Measurements from ENCODE around the gene VWA3B. TPM values are rescaled to one million over a fixed set of nuclear protein-coding genes. Genes with fewer than 3 reads are reported as not detected.

Gene VWA3B
- polyA plus RNA-seq, 5 donors, result 1.9 to 8.0 (median 5.0) TPM

GRCh38 chr2:98172951-98173350 lies 86.0 kb downstream of the VWA3B start:
- DNase-seq, result no peak

- DNase-seq, result no peak
These were observed 88.8 kb downstream of the VWA3B start for GRCh38 chr2:98175811-98176210.

GRCh38 chr2:98177286-98177685 lies 90.3 kb downstream of the VWA3B start:
- no peak for DNase-seq

- DNase-seq, result no peak
These were observed 91.0 kb downstream of the VWA3B start for GRCh38 chr2:98177986-98178385.

- no peak for DNase-seq
These were observed 93.5 kb downstream of the VWA3B start for GRCh38 chr2:98180456-98180855.

- no peak for DNase-seq
These were observed 94.4 kb downstream of the VWA3B start for GRCh38 chr2:98181346-98181745.

GRCh38 chr2:98185801-98186200 lies 98.8 kb downstream of the VWA3B start:
- DNase-seq, result no peak

- no peak for DNase-seq
These were observed 100.2 kb downstream of the VWA3B start for GRCh38 chr2:98187194-98187593.

GRCh38 chr2:98188351-98189046 lies 101.5 kb downstream of the VWA3B start:
- no peak for DNase-seq

GRCh38 chr2:98191883-98192282 lies 104.9 kb downstream of the VWA3B start:
- peak; percentile 7 to 8 for DNase-seq

- no peak for DNase-seq
These were observed 114.6 kb downstream of the VWA3B start for GRCh38 chr2:98201576-98201975.

GRCh38 chr2:98205889-98206288 lies 118.9 kb downstream of the VWA3B start:
- no peak for DNase-seq

- DNase-seq, result no peak
These were observed 125.4 kb downstream of the VWA3B start for GRCh38 chr2:98212092-98213000.

GRCh38 chr2:98216616-98217015 lies 129.6 kb downstream of the VWA3B start:
- no peak for DNase-seq

- no peak for DNase-seq
These were observed 132.2 kb downstream of the VWA3B start for GRCh38 chr2:98219152-98219551.

GRCh38 chr2:98233941-98234340 lies 147.0 kb downstream of the VWA3B start:
- no peak for DNase-seq

- DNase-seq, result no peak
These were observed 147.8 kb downstream of the VWA3B start for GRCh38 chr2:98234776-98235175.

GRCh38 chr2:98236935-98237334 lies 150.0 kb downstream of the VWA3B start:
- no peak for DNase-seq

GRCh38 chr2:98240786-98241398 lies 153.9 kb downstream of the VWA3B start:
- DNase-seq, result peak; percentile 25 to 29

GRCh38 chr2:98241592-98241991 lies 154.6 kb downstream of the VWA3B start:
- DNase-seq, result no peak

- DNase-seq, result no peak
These were observed 155.0 kb downstream of the VWA3B start for GRCh38 chr2:98242003-98242402.

GRCh38 chr2:98245491-98245890 lies 158.5 kb downstream of the VWA3B start:
- DNase-seq, result no peak

GRCh38 chr2:98247383-98247782 lies 160.4 kb downstream of the VWA3B start:
- no peak for DNase-seq
